ENCODE results near the gene AHRR.

- TF ChIP-seq POLR2AphosphoS5 (IDR thresholded peaks at IDR 0.05; ENCODE audit: low read depth) (no peak), EZH2phosphoT487 (IDR thresholded peaks at IDR 0.05; ENCODE audit: unreplicated experiment) (no peak), EZH2 (IDR thresholded peaks at IDR 0.05; ENCODE audit: low read depth, unreplicated experiment) (no peak), CREB1 (CRISPR knock-in tag; IDR thresholded peaks at IDR 0.05; ENCODE audit: low read depth) (no peak), ZNF114 (CRISPR knock-in tag; IDR thresholded peaks at IDR 0.05) (no peak), REST (IDR thresholded peaks at IDR 0.05; ENCODE audit: unreplicated experiment) (no peak), JUNB (IDR thresholded peaks at IDR 0.05; ENCODE audit: unreplicated experiment) (no peak), ZNF462 (CRISPR knock-in tag; IDR thresholded peaks at IDR 0.05) (no peak)
- TF ChIP-seq, protein P1, sequence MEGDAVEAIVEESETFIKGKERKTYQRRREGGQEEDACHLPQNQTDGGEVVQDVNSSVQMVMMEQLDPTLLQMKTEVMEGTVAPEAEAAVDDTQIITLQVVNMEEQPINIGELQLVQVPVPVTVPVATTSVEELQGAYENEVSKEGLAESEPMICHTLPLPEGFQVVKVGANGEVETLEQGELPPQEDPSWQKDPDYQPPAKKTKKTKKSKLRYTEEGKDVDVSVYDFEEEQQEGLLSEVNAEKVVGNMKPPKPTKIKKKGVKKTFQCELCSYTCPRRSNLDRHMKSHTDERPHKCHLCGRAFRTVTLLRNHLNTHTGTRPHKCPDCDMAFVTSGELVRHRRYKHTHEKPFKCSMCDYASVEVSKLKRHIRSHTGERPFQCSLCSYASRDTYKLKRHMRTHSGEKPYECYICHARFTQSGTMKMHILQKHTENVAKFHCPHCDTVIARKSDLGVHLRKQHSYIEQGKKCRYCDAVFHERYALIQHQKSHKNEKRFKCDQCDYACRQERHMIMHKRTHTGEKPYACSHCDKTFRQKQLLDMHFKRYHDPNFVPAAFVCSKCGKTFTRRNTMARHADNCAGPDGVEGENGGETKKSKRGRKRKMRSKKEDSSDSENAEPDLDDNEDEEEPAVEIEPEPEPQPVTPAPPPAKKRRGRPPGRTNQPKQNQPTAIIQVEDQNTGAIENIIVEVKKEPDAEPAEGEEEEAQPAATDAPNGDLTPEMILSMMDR (conservative IDR thresholded peaks at IDR 0.05; ENCODE audit: low read depth in 2 of 2), result no peak
- TF ChIP-seq, protein P2, sequence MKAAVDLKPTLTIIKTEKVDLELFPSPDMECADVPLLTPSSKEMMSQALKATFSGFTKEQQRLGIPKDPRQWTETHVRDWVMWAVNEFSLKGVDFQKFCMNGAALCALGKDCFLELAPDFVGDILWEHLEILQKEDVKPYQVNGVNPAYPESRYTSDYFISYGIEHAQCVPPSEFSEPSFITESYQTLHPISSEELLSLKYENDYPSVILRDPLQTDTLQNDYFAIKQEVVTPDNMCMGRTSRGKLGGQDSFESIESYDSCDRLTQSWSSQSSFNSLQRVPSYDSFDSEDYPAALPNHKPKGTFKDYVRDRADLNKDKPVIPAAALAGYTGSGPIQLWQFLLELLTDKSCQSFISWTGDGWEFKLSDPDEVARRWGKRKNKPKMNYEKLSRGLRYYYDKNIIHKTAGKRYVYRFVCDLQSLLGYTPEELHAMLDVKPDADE (IDR thresholded peaks at IDR 0.05), result no peak
Measured at GRCh38 chr5:310941-311434, 10.5 kb upstream of the AHRR start.
